ENCODE data around the gene TRAPPC12.

GRCh38 chr2:3453190-3453999 is 73.9 kb downstream of the TRAPPC12 start:
- TF ChIP-seq, protein P1, sequence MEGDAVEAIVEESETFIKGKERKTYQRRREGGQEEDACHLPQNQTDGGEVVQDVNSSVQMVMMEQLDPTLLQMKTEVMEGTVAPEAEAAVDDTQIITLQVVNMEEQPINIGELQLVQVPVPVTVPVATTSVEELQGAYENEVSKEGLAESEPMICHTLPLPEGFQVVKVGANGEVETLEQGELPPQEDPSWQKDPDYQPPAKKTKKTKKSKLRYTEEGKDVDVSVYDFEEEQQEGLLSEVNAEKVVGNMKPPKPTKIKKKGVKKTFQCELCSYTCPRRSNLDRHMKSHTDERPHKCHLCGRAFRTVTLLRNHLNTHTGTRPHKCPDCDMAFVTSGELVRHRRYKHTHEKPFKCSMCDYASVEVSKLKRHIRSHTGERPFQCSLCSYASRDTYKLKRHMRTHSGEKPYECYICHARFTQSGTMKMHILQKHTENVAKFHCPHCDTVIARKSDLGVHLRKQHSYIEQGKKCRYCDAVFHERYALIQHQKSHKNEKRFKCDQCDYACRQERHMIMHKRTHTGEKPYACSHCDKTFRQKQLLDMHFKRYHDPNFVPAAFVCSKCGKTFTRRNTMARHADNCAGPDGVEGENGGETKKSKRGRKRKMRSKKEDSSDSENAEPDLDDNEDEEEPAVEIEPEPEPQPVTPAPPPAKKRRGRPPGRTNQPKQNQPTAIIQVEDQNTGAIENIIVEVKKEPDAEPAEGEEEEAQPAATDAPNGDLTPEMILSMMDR (conservative IDR thresholded peaks at IDR 0.05 in 1 of 2, IDR thresholded peaks at IDR 0.05 in 1 of 2; ENCODE audit: extremely low read depth in 1 of 2, insufficient read depth in 1 of 2, low read depth in 1 of 2, low read length in 2 of 2): no peak
- no peak for TF ChIP-seq EZH2 (IDR thresholded peaks at IDR 0.05; ENCODE audit: borderline replicate concordance, low read length)
